ENCODE measurements around the gene GRIK3.

The GRIK3 gene

GRCh38 chr1:37018510-37018909, 15.8 kb downstream of the GRIK3 start:
- Histone ChIP-seq H3K4me1 (ENCODE audit: control insufficient read depth, insufficient read depth, low read length) (no peaks in the 10 kb centered on the region), H3K27ac (ENCODE audit: insufficient read depth, low read depth, low read length, poor library complexity, severe bottlenecking) (no peak overlapping the region), H3K9me3 (ENCODE audit: control insufficient read depth, low read length) (no peaks in the 10 kb centered on the region), H3K4me3 (ENCODE audit: insufficient read depth, low read depth, low read length) (no peak overlapping the region), H3K27me3 (ENCODE audit: control insufficient read depth, insufficient read depth, low read length, poor library complexity, severe bottlenecking) (no peaks in the 10 kb centered on the region), H3K36me3 (ENCODE audit: control insufficient read depth, insufficient read depth, low read length) (no peaks in the 10 kb centered on the region)

- Histone ChIP-seq H3K4me1 (ENCODE audit: control insufficient read depth, insufficient read depth, low read length) (no peaks in the 10 kb centered on the region), H3K27me3 (ENCODE audit: control insufficient read depth, insufficient read depth, low read length, poor library complexity, severe bottlenecking) (no peaks in the 10 kb centered on the region), H3K27ac (ENCODE audit: insufficient read depth, low read depth, low read length, poor library complexity, severe bottlenecking) (no peak overlapping the region), H3K36me3 (ENCODE audit: control insufficient read depth, insufficient read depth, low read length) (no peaks in the 10 kb centered on the region), H3K9me3 (ENCODE audit: control insufficient read depth, low read length) (no peaks in the 10 kb centered on the region), H3K4me3 (ENCODE audit: insufficient read depth, low read depth, low read length) (no peak overlapping the region)
- WGBS, 2 experiments, result 74 to 75% methylated on average over 4 of the region's 4 CpGs
These were observed 16.6 kb downstream of the GRIK3 start for GRCh38 chr1:37017720-37018119.

- H3K36me3 ChIP-seq (ENCODE audit: control insufficient read depth, insufficient read depth, low read length), result no peaks in the 10 kb centered on the region
- H3K27ac ChIP-seq (ENCODE audit: insufficient read depth, low read depth, low read length, poor library complexity, severe bottlenecking), result no peak overlapping the region
- H3K27me3 ChIP-seq (ENCODE audit: control insufficient read depth, insufficient read depth, low read length, poor library complexity, severe bottlenecking), result no peaks in the 10 kb centered on the region
- H3K9me3 ChIP-seq (ENCODE audit: control insufficient read depth, low read length), result no peaks in the 10 kb centered on the region
- no peak overlapping the region for H3K4me3 ChIP-seq (ENCODE audit: insufficient read depth, low read depth, low read length)
- no peaks in the 10 kb centered on the region for H3K4me1 ChIP-seq (ENCODE audit: control insufficient read depth, insufficient read depth, low read length)
These were observed 18.2 kb downstream of the GRIK3 start for GRCh38 chr1:37016121-37016520.

- 88 to 89% methylated on average over 7 of the region's 7 CpGs for WGBS, 2 experiments
- Histone ChIP-seq H3K27me3 (ENCODE audit: control insufficient read depth, insufficient read depth, low read length, poor library complexity, severe bottlenecking) (no peaks in the 10 kb centered on the region), H3K4me1 (ENCODE audit: control insufficient read depth, insufficient read depth, low read length) (no peaks in the 10 kb centered on the region), H3K27ac (ENCODE audit: insufficient read depth, low read depth, low read length, poor library complexity, severe bottlenecking) (no peak overlapping the region), H3K4me3 (ENCODE audit: insufficient read depth, low read depth, low read length) (no peak overlapping the region), H3K9me3 (ENCODE audit: control insufficient read depth, low read length) (no peaks in the 10 kb centered on the region), H3K36me3 (ENCODE audit: control insufficient read depth, insufficient read depth, low read length) (no peaks in the 10 kb centered on the region)
These were observed 18.6 kb downstream of the GRIK3 start for GRCh38 chr1:37015713-37016112.

GRCh38 chr1:37012226-37012625, 22.1 kb downstream of the GRIK3 start:
- H3K4me1 ChIP-seq (ENCODE audit: control insufficient read depth, insufficient read depth, low read length), result no peaks in the 10 kb centered on the region
- no peak overlapping the region for H3K4me3 ChIP-seq (ENCODE audit: insufficient read depth, low read depth, low read length)
- no peaks in the 10 kb centered on the region for H3K36me3 ChIP-seq (ENCODE audit: control insufficient read depth, insufficient read depth, low read length)
- no peaks in the 10 kb centered on the region for H3K27me3 ChIP-seq (ENCODE audit: control insufficient read depth, insufficient read depth, low read length, poor library complexity, severe bottlenecking)
- WGBS, 2 experiments, result 88 to 94% methylated on average over 6 of the region's 6 CpGs
- no peak overlapping the region for H3K27ac ChIP-seq (ENCODE audit: insufficient read depth, low read depth, low read length, poor library complexity, severe bottlenecking)
- no peaks in the 10 kb centered on the region for H3K9me3 ChIP-seq (ENCODE audit: control insufficient read depth, low read length)

GRCh38 chr1:37010011-37010410, 24.3 kb downstream of the GRIK3 start:
- WGBS, 2 experiments, result 74 to 78% methylated on average over 4 of the region's 4 CpGs
- H3K36me3 ChIP-seq (ENCODE audit: control insufficient read depth, insufficient read depth, low read length), result no peaks in the 10 kb centered on the region

GRCh38 chr1:37009521-37009920, 24.8 kb downstream of the GRIK3 start:
- H3K27ac ChIP-seq (ENCODE audit: insufficient read depth, low read depth, low read length, poor library complexity, severe bottlenecking), result no peak overlapping the region
- no peaks in the 10 kb centered on the region for H3K9me3 ChIP-seq (ENCODE audit: control insufficient read depth, low read length)
- no peaks in the 10 kb centered on the region for H3K36me3 ChIP-seq (ENCODE audit: control insufficient read depth, insufficient read depth, low read length)
- no peak overlapping the region for H3K4me3 ChIP-seq (ENCODE audit: insufficient read depth, low read depth, low read length)
- 79 to 80% methylated on average over 5 of the region's 5 CpGs for WGBS, 2 experiments
- H3K4me1 ChIP-seq (ENCODE audit: control insufficient read depth, insufficient read depth, low read length), result no peaks in the 10 kb centered on the region
- H3K27me3 ChIP-seq (ENCODE audit: control insufficient read depth, insufficient read depth, low read length, poor library complexity, severe bottlenecking), result no peaks in the 10 kb centered on the region

More at GRCh38 chr1:37010011-37010410, 24.3 kb downstream of the GRIK3 start:
- Histone ChIP-seq H3K9me3 (ENCODE audit: control insufficient read depth, low read length) (no peaks in the 10 kb centered on the region), H3K27me3 (ENCODE audit: control insufficient read depth, insufficient read depth, low read length, poor library complexity, severe bottlenecking) (no peaks in the 10 kb centered on the region), H3K4me3 (ENCODE audit: insufficient read depth, low read depth, low read length) (no peak overlapping the region), H3K4me1 (ENCODE audit: control insufficient read depth, insufficient read depth, low read length) (no peaks in the 10 kb centered on the region), H3K27ac (ENCODE audit: insufficient read depth, low read depth, low read length, poor library complexity, severe bottlenecking) (no peak overlapping the region)

GRCh38 chr1:37006132-37006868, 28.0 kb downstream of the GRIK3 start:
- Histone ChIP-seq H3K27ac (ENCODE audit: insufficient read depth, low read depth, low read length, poor library complexity, severe bottlenecking) (no peak overlapping the region), H3K9me3 (ENCODE audit: control insufficient read depth, low read length) (no peaks in the 10 kb centered on the region), H3K4me3 (ENCODE audit: insufficient read depth, low read depth, low read length) (no peak overlapping the region), H3K4me1 (ENCODE audit: control insufficient read depth, insufficient read depth, low read length) (no peaks in the 10 kb centered on the region), H3K27me3 (ENCODE audit: control insufficient read depth, insufficient read depth, low read length, poor library complexity, severe bottlenecking) (no peaks in the 10 kb centered on the region), H3K36me3 (ENCODE audit: control insufficient read depth, insufficient read depth, low read length) (no peaks in the 10 kb centered on the region)
- WGBS, 2 experiments, result 77 to 80% methylated on average over 11 of the region's 11 CpGs

GRCh38 chr1:37002898-37003297, 31.4 kb downstream of the GRIK3 start:
- no peak overlapping the region for H3K4me3 ChIP-seq (ENCODE audit: insufficient read depth, low read depth, low read length)

GRCh38 chr1:37001703-37002102, 32.6 kb downstream of the GRIK3 start:
- no peak overlapping the region for H3K27ac ChIP-seq (ENCODE audit: insufficient read depth, low read depth, low read length, poor library complexity, severe bottlenecking)
- H3K36me3 ChIP-seq (ENCODE audit: control insufficient read depth, insufficient read depth, low read length), result no peaks in the 10 kb centered on the region
- 77 to 81% methylated on average over 2 of the region's 2 CpGs for WGBS, 2 experiments
- H3K27me3 ChIP-seq (ENCODE audit: control insufficient read depth, insufficient read depth, low read length, poor library complexity, severe bottlenecking), result no peaks in the 10 kb centered on the region
- H3K4me3 ChIP-seq (ENCODE audit: insufficient read depth, low read depth, low read length), result no peak overlapping the region
- H3K9me3 ChIP-seq (ENCODE audit: control insufficient read depth, low read length), result no peaks in the 10 kb centered on the region
- no peaks in the 10 kb centered on the region for H3K4me1 ChIP-seq (ENCODE audit: control insufficient read depth, insufficient read depth, low read length)

More at GRCh38 chr1:37002898-37003297, 31.4 kb downstream of the GRIK3 start:
- Histone ChIP-seq H3K27me3 (ENCODE audit: control insufficient read depth, insufficient read depth, low read length, poor library complexity, severe bottlenecking) (no peaks in the 10 kb centered on the region), H3K36me3 (ENCODE audit: control insufficient read depth, insufficient read depth, low read length) (no peaks in the 10 kb centered on the region), H3K9me3 (ENCODE audit: control insufficient read depth, low read length) (no peaks in the 10 kb centered on the region), H3K4me1 (ENCODE audit: control insufficient read depth, insufficient read depth, low read length) (no peaks in the 10 kb centered on the region), H3K27ac (ENCODE audit: insufficient read depth, low read depth, low read length, poor library complexity, severe bottlenecking) (no peak overlapping the region)
- 100% methylated on average over 2 to 3 of the region's 3 CpGs for WGBS, 2 experiments

- WGBS, 2 experiments, result 95 to 96% methylated on average over 7 of the region's 7 CpGs
- Histone ChIP-seq H3K36me3 (ENCODE audit: control insufficient read depth, insufficient read depth, low read length) (no peaks in the 10 kb centered on the region), H3K27me3 (ENCODE audit: control insufficient read depth, insufficient read depth, low read length, poor library complexity, severe bottlenecking) (no peaks in the 10 kb centered on the region), H3K4me1 (ENCODE audit: control insufficient read depth, insufficient read depth, low read length) (no peaks in the 10 kb centered on the region), H3K9me3 (ENCODE audit: control insufficient read depth, low read length) (no peaks in the 10 kb centered on the region), H3K27ac (ENCODE audit: insufficient read depth, low read depth, low read length, poor library complexity, severe bottlenecking) (no peak overlapping the region), H3K4me3 (ENCODE audit: insufficient read depth, low read depth, low read length) (no peak overlapping the region)
These were observed 38.2 kb downstream of the GRIK3 start for GRCh38 chr1:36996106-36996505.

Data from ectodermal cell (in vitro differentiated cells).